ENCODE results near the gene ATP6V0B.

DNA sequence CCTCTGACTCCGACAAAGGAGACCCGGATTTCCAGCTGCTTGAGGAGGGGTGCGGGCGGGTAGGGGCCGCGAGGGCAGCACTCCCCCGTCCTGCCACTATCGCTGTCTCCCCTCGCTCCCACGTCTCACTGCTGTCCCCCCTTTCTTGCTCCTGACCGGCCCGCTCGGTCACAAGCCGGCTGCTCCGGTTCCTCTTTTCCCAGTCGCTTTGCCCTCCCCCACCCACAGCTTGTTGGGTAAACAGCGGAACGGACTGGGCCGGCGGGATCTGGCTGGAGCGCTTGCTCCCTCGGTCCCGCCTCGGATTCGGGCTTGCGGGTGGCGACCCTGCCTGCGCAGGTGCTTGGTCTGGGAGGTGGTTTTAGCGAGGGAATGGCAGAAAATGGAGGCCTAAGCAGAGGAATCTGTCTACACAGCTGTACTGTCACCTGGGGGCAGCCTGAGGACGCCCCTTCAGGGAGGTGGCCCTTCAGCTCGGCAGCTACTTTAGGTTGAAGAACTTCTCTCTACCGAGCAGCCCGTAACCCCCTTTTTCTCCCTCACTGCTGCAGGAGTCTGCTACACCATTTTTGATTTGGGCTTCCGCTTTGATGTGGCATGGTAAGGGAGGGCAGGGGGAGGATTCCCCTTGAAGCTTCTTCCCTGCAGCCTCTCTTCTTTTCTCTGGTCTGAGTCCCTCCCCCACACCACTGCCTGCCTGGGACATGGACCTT is 645 bp downstream of the ATP6V0B start:
- TF ChIP-seq, protein P1, sequence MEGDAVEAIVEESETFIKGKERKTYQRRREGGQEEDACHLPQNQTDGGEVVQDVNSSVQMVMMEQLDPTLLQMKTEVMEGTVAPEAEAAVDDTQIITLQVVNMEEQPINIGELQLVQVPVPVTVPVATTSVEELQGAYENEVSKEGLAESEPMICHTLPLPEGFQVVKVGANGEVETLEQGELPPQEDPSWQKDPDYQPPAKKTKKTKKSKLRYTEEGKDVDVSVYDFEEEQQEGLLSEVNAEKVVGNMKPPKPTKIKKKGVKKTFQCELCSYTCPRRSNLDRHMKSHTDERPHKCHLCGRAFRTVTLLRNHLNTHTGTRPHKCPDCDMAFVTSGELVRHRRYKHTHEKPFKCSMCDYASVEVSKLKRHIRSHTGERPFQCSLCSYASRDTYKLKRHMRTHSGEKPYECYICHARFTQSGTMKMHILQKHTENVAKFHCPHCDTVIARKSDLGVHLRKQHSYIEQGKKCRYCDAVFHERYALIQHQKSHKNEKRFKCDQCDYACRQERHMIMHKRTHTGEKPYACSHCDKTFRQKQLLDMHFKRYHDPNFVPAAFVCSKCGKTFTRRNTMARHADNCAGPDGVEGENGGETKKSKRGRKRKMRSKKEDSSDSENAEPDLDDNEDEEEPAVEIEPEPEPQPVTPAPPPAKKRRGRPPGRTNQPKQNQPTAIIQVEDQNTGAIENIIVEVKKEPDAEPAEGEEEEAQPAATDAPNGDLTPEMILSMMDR (IDR thresholded peaks at IDR 0.05; ENCODE audit: low read depth, low read length, missing input control) = no peak
- TF ChIP-seq TAF1 (conservative IDR thresholded peaks at IDR 0.05) = no peak
- TF ChIP-seq, protein P2, sequence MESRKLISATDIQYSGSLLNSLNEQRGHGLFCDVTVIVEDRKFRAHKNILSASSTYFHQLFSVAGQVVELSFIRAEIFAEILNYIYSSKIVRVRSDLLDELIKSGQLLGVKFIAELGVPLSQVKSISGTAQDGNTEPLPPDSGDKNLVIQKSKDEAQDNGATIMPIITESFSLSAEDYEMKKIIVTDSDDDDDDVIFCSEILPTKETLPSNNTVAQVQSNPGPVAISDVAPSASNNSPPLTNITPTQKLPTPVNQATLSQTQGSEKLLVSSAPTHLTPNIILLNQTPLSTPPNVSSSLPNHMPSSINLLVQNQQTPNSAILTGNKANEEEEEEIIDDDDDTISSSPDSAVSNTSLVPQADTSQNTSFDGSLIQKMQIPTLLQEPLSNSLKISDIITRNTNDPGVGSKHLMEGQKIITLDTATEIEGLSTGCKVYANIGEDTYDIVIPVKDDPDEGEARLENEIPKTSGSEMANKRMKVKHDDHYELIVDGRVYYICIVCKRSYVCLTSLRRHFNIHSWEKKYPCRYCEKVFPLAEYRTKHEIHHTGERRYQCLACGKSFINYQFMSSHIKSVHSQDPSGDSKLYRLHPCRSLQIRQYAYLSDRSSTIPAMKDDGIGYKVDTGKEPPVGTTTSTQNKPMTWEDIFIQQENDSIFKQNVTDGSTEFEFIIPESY (IDR thresholded peaks at IDR 0.05) = no peak
- TF ChIP-seq RXRA (IDR thresholded peaks at IDR 0.05) = no peak
- no peak for TF ChIP-seq RAD21 (IDR thresholded peaks at IDR 0.05)
- TF ChIP-seq YY1 (IDR thresholded peaks at IDR 0.05) = peak; percentile 12
- TF ChIP-seq JUND (IDR thresholded peaks at IDR 0.05) = no peak
- TF ChIP-seq NR2F2 (IDR thresholded peaks at IDR 0.05) = no peak
- TF ChIP-seq, protein P3, sequence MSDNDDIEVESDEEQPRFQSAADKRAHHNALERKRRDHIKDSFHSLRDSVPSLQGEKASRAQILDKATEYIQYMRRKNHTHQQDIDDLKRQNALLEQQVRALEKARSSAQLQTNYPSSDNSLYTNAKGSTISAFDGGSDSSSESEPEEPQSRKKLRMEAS (IDR thresholded peaks at IDR 0.05) = no peak
- TF ChIP-seq SP1 (IDR thresholded peaks at IDR 0.05) = no peak
- TF ChIP-seq, protein P4, sequence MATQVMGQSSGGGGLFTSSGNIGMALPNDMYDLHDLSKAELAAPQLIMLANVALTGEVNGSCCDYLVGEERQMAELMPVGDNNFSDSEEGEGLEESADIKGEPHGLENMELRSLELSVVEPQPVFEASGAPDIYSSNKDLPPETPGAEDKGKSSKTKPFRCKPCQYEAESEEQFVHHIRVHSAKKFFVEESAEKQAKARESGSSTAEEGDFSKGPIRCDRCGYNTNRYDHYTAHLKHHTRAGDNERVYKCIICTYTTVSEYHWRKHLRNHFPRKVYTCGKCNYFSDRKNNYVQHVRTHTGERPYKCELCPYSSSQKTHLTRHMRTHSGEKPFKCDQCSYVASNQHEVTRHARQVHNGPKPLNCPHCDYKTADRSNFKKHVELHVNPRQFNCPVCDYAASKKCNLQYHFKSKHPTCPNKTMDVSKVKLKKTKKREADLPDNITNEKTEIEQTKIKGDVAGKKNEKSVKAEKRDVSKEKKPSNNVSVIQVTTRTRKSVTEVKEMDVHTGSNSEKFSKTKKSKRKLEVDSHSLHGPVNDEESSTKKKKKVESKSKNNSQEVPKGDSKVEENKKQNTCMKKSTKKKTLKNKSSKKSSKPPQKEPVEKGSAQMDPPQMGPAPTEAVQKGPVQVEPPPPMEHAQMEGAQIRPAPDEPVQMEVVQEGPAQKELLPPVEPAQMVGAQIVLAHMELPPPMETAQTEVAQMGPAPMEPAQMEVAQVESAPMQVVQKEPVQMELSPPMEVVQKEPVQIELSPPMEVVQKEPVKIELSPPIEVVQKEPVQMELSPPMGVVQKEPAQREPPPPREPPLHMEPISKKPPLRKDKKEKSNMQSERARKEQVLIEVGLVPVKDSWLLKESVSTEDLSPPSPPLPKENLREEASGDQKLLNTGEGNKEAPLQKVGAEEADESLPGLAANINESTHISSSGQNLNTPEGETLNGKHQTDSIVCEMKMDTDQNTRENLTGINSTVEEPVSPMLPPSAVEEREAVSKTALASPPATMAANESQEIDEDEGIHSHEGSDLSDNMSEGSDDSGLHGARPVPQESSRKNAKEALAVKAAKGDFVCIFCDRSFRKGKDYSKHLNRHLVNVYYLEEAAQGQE (IDR thresholded peaks at IDR 0.05) = no peak
- TF ChIP-seq EGR1 (IDR thresholded peaks at IDR 0.05; ENCODE audit: low read depth in 2 of 2) = no peak

All from liver (tissue), 3 donors.